D721Med (cell line): Measurements from ENCODE around the gene C2orf42.
"Not testable (repeated sequence)": the region's sequence is repeated elsewhere in the genome, so short reads cannot be mapped to it uniquely, and the experiment has no call there.

ENCODE experiments used
- DNase-seq: peaks from one replicate; pipeline ENCODE4 v3.0.0; 2011; ENCODE audit warnings: low spot score; ENCODE audit not compliant: insufficient read length
- FAIRE-seq: peaks from 2 replicates; lab custom pipeline; 2011; peaks lifted over from hg19 to GRCh38; lab: Jason Lieb, UNC
- TF ChIP-seq, protein P1 (sequence below): IDR thresholded peaks from 2 replicates; pipeline ENCODE4 v1.5.1; 2012; ENCODE audit warnings: mild to moderate bottlenecking, control low read depth; ENCODE audit not compliant: insufficient read depth; ENCODE audit errors: missing control alignments

C2orf42 gene

DNA sequence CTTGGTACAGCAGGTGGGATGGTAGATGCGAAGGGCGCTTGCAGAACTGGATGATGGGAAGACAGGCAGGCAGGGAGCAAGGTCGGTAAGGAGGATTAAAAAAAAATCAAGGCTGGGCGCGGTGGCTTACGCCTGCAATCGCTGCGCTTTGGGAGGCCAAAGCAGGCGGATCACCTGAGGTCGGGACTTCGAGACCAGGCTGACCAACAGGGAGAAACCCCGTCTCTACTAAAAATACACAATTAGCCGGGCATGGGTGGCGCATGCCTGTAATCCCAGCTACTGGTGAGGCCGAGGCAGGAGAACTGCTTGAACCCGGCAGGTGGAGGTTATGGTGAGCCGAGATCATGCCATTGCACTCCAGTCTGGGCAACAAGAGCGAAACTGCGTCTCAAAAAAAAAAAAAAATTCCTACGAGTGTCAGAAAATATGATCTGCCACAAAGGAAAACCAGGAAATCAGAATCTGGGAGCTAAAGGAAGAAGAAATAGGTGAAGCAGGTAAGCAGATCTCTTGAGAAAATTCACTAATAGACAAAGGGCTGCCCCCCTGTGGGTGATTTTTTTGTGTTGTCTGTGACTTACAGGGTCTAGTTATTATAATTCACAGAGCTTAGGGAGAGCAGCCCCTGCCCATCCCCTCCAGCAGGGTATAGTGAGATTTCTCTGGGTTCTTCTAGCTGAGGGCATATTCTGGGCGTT lies 46.2 kb downstream of the C2orf42 start:
- no peak for DNase-seq
- TF ChIP-seq, protein P1, sequence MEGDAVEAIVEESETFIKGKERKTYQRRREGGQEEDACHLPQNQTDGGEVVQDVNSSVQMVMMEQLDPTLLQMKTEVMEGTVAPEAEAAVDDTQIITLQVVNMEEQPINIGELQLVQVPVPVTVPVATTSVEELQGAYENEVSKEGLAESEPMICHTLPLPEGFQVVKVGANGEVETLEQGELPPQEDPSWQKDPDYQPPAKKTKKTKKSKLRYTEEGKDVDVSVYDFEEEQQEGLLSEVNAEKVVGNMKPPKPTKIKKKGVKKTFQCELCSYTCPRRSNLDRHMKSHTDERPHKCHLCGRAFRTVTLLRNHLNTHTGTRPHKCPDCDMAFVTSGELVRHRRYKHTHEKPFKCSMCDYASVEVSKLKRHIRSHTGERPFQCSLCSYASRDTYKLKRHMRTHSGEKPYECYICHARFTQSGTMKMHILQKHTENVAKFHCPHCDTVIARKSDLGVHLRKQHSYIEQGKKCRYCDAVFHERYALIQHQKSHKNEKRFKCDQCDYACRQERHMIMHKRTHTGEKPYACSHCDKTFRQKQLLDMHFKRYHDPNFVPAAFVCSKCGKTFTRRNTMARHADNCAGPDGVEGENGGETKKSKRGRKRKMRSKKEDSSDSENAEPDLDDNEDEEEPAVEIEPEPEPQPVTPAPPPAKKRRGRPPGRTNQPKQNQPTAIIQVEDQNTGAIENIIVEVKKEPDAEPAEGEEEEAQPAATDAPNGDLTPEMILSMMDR: no peak
- FAIRE-seq: no peak

DNA sequence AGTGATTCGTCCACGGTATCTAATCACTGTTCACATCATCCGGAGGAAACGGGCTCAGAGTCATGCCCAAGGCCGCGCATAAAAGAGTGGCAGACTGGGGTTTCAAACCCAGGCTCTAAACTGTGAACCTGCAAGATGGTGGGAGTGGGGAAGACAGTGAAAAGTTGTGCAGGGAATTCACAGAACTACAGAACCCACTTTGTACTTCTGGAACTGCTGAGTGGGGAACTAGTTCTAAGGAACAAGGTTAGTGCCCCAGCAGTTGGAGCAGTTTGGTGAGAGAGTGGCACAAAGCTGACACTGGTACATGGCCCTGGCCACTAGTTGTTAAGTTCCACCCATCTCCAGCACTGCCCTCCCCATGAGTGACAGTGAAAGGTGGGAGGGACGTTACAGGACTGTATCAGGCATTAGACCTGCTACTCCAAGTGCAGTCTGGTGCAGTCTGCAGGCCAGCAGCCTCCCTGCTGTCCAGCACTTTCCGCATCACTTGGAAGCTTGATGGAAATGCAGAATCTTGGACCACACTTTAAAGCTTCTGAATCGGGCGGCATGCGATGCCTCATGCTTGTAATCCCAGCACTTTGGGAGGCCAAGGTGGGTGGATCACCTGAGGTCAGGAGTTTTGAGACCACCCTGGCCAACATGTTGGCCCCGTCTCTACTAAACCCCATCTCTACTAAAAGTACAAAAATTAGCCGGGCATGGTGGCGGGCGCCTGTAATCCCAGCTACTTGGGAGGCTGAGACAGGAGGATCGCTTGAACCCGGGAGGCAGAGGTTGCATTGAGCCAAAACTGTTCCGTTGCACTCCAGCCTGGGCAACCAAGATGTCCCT lies 47.3 kb downstream of the C2orf42 start:
- no peak for DNase-seq
- TF ChIP-seq, protein P1: no peak
- no peak for FAIRE-seq

DNA sequence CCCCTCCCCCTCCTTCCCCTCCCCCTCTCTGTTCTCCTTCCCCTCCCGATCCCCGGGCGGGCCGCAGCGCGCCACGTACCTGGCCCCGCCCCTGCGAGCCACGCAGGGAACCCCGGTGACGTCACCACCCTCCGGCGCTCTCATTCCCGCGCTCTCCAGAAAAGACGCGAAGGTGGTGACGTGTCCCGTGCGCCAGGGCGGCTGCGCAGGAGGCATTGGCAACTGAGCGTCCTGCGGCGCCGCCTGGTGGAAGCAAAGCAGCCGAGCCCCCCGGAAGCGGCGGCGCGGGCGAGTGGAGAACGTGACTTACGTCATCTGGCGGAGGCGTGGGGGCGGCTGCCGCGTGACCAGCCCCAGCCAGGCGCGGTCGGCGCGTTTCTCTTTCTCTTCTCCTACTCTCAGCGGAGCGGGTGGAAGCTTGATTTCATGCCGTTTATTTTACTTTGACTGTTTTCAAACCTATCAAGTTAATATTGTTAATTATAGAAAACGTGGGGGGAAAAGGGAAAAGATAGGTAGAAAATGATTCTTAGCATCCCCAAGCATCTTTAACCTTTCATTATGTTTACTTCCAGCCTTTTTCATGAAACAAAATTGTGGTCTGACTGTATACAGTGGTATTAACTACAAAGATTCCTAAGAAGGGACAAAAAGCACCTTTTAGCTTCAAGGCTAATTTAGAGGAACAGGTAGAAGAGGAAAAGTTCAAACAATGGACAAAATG lies 48.1 kb downstream of the C2orf42 start:
- DNase-seq: peak; percentile 81
- FAIRE-seq: no peak
- TF ChIP-seq, protein P1: peak; percentile 87

DNA sequence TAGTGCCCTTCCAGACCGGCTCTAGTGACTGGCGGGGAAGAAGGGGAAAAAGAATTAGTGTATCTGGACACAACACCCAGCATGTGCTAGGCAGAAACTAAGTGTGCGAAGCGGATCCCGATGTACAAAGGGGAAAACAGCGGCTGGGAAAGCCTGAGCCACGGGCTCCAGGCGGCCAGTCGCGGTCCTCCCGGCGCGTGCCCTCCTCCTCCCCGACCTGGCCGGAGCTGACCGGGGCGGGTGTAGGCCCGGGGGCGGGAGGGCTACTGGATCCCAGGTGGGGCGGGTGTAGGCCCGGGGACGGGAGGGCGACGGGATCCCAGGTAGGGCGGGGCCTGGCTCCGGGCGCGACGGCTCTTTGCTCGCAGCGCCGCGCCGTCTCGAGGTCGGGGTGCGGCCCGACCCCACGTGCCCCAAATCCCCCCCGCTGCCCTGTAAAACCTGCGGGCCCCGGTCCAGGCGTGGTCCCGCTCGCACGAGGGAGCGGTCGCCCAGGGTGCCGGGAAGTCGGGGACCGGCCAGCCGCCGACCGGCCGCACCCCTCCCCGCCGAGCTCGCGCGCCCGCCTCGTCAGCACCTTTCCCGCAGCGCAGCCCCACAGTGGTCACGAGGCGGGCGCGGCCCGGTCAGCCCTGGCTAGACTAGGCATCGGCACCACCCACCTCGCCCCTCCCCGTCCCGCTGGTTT lies 48.8 kb downstream of the C2orf42 start:
- no peak for DNase-seq
- TF ChIP-seq, protein P1: no peak
- FAIRE-seq: no peak

DNA sequence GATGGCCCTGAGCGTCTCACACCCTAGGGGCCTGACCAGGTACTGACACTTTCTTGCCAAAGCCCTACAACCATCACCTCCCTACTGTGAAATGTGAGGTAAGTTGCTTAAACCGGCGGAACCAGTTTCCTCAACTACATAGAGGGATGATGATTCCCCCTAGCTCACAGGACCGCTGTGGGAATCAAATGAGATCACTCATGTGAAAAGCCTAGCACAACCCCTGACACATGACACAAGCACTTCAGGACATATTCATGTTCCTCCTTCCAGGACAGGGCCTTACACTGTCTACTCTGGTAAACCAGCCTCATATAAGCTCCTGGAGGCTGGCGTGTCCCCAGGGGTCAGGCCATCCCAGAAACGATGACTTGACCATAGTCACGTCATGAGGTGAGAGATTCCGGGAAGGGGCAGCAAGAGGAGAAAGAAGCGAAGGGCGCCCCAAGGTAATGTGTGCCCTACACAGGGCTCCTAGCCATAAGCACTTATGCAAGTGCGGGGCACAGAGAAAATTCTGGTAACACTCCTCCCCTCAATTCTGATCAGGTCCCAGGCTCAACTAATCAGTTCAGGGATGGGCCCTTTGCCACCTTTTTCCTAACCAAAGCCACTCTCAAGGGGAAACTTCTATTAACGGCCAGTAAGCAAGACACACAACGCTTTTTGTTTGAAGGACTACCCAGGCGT lies 49.5 kb downstream of the C2orf42 start:
- TF ChIP-seq, protein P1: no peak
- no peak for FAIRE-seq
- DNase-seq: no peak

DNA sequence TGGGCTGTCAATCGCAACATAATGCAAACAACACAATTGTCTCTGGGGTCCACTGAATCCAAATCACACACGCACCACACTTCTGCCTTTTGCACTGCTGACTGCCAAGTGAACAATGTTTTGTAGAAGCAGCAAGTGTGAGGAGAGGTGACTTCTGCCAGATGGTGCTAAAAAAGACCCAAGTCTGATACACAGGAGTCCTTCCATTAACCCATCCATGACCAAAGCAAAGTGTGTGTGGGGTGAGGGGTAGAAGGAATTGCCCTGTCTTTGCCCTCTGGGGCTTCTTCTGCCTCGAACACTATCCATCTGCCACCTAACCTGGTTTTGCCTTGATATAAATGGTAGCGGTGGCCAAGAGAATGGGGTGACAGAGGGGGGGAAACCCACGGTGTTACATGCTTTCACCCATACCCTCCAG lies 50.0 kb downstream of the C2orf42 start:
- no peak for FAIRE-seq
- no peak for DNase-seq
- TF ChIP-seq, protein P1: no peak

DNA sequence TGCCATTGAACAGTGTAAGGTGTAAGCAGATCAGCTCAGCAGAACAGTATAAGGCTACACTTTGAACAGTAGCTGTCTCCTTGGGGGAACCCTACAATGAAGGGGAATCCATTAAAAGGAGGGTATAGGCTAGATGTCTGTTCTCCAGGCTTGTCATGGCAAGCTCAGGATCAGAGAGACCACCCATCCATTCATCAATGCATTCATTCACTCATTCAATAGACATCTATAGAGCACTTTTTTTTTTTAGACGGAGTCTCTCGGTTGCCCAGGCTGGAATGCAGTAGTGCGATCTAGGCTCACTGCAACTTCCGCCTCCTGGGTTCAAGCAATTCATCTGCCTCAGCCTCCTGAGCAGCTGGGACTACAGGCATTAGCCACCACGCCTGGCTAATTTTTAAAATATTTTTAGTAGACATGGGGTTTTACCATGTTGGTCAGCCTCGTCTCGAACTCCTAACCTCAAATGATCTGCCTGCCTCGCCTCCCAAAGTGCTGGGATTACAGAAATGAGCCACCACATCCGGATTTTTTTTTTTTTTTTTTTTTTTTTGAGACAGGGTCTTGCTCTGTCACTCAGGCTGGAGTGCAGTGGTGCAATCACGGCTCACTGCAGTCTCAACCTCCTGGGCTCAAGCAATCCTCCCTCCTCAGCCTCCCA lies 56.4 kb downstream of the C2orf42 start:
- not testable (repeated sequence) for DNase-seq, FAIRE-seq
